ENCODE measurements around the gene NACC2.
A peak's percentile ranks its signal among the peaks of the same experiment; 100 is the strongest.

Gene NACC2

GRCh38 chr9:135983208-135984071 lies 111.6 kb downstream of the NACC2 start:
- in situ Hi-C loops (cut with HindIII; ENCODE audit: low pct_ligation_motif_present, low pct_unique_long_range_greater_than_20kb, low sequenced_read_pairs) = no loop called here
- DNase-seq = no peak

- DNase-seq = no peak
- in situ Hi-C loops (cut with HindIII; ENCODE audit: low pct_ligation_motif_present, low pct_unique_long_range_greater_than_20kb, low sequenced_read_pairs) = no loop called here
These were observed 112.4 kb downstream of the NACC2 start for GRCh38 chr9:135982499-135983207.

GRCh38 chr9:135980926-135981630 lies 114.0 kb downstream of the NACC2 start:
- DNase-seq = no peak
- in situ Hi-C loops (cut with HindIII; ENCODE audit: low pct_ligation_motif_present, low pct_unique_long_range_greater_than_20kb, low sequenced_read_pairs) = no loop called here

GRCh38 chr9:135979547-135980166 lies 115.4 kb downstream of the NACC2 start:
- no peak for DNase-seq
- in situ Hi-C loops (cut with HindIII; ENCODE audit: low pct_ligation_motif_present, low pct_unique_long_range_greater_than_20kb, low sequenced_read_pairs) = no loop called here

GRCh38 chr9:135978642-135979546 lies 116.2 kb downstream of the NACC2 start:
- in situ Hi-C loops (cut with HindIII; ENCODE audit: low pct_ligation_motif_present, low pct_unique_long_range_greater_than_20kb, low sequenced_read_pairs) = no loop called here

GRCh38 chr9:135976944-135977343 lies 118.1 kb downstream of the NACC2 start:
- no peak for DNase-seq
- in situ Hi-C loops (cut with HindIII; ENCODE audit: low pct_ligation_motif_present, low pct_unique_long_range_greater_than_20kb, low sequenced_read_pairs) = no loop called here

More at GRCh38 chr9:135978642-135979546, 116.2 kb downstream of the NACC2 start:
- no peak for DNase-seq

- in situ Hi-C loops (cut with HindIII; ENCODE audit: low pct_ligation_motif_present, low pct_unique_long_range_greater_than_20kb, low sequenced_read_pairs) = no loop called here
These were observed 118.6 kb downstream of the NACC2 start for GRCh38 chr9:135976531-135976930.

GRCh38 chr9:135975834-135976233 lies 119.3 kb downstream of the NACC2 start:
- in situ Hi-C loops (cut with HindIII; ENCODE audit: low pct_ligation_motif_present, low pct_unique_long_range_greater_than_20kb, low sequenced_read_pairs) = no loop called here
- no peak for DNase-seq

More at GRCh38 chr9:135976531-135976930, 118.6 kb downstream of the NACC2 start:
- DNase-seq = no peak

GRCh38 chr9:135974220-135974573 lies 120.9 kb downstream of the NACC2 start:
- in situ Hi-C loops (cut with HindIII; ENCODE audit: low pct_ligation_motif_present, low pct_unique_long_range_greater_than_20kb, low sequenced_read_pairs) = no loop called here
- DNase-seq = no peak

GRCh38 chr9:135973277-135974219 lies 121.5 kb downstream of the NACC2 start:
- no peak for DNase-seq
- in situ Hi-C loops (cut with HindIII; ENCODE audit: low pct_ligation_motif_present, low pct_unique_long_range_greater_than_20kb, low sequenced_read_pairs) = no loop called here

GRCh38 chr9:135971892-135972291 lies 123.2 kb downstream of the NACC2 start:
- in situ Hi-C loops (cut with HindIII; ENCODE audit: low pct_ligation_motif_present, low pct_unique_long_range_greater_than_20kb, low sequenced_read_pairs) = no loop called here
- peak; percentile 35 for DNase-seq

GRCh38 chr9:135971111-135971766 lies 123.8 kb downstream of the NACC2 start:
- DNase-seq = no peak
- in situ Hi-C loops (cut with HindIII; ENCODE audit: low pct_ligation_motif_present, low pct_unique_long_range_greater_than_20kb, low sequenced_read_pairs) = no loop called here

GRCh38 chr9:135970128-135970815 lies 124.8 kb downstream of the NACC2 start:
- no peak for DNase-seq
- in situ Hi-C loops (cut with HindIII; ENCODE audit: low pct_ligation_motif_present, low pct_unique_long_range_greater_than_20kb, low sequenced_read_pairs) = no loop called here

GRCh38 chr9:135969064-135969683 lies 125.9 kb downstream of the NACC2 start:
- DNase-seq = no peak
- in situ Hi-C loops (cut with HindIII; ENCODE audit: low pct_ligation_motif_present, low pct_unique_long_range_greater_than_20kb, low sequenced_read_pairs) = no loop called here

GRCh38 chr9:135968601-135969000 lies 126.5 kb downstream of the NACC2 start:
- in situ Hi-C loops (cut with HindIII; ENCODE audit: low pct_ligation_motif_present, low pct_unique_long_range_greater_than_20kb, low sequenced_read_pairs) = no loop called here
- DNase-seq = no peak

- DNase-seq = no peak
- in situ Hi-C loops (cut with HindIII; ENCODE audit: low pct_ligation_motif_present, low pct_unique_long_range_greater_than_20kb, low sequenced_read_pairs) = no loop called here
These were observed 127.0 kb downstream of the NACC2 start for GRCh38 chr9:135968083-135968476.

All from ACHN (cell line).